ENCODE results near the gene SLC4A8. TPM values are rescaled to one million over a fixed set of nuclear protein-coding genes. Genes with fewer than 3 reads are reported as not detected.

The SLC4A8 gene
- total RNA-seq (2022; extraction: Qiagen RNA extraction; ENCODE audit: low read depth): 1.0 to 2.6 TPM (median 1.6 TPM) in 5 replicates

GRCh38 chr12:51424662-51425539 lies at the start of gene SLC4A8:
Gene SLC4A8 (plus strand): TSS chr12:51424831. CDS start chr12:51424988, 157 bp downstream.

GRCh38 chr12:51391283-51392123 lies 33.1 kb upstream of the SLC4A8 start, which contains the start of gene GALNT6:
Gene GALNT6 (minus strand): TSS chr12:51391406. CDS start chr12:51379781, 11,625 bp downstream.

Other genes with a start within 250 kb of the SLC4A8 start
- 0.83 to 1.9 TPM (median 1.5 TPM) in 5 replicates for gene POU6F1, start 206.8 kb upstream of the SLC4A8 start, total RNA-seq (2022; extraction: Qiagen RNA extraction; ENCODE audit: low read depth)
- gene DAZAP2, start 186.0 kb upstream of the SLC4A8 start, total RNA-seq (2022; extraction: Qiagen RNA extraction; ENCODE audit: low read depth): 334 to 399 TPM (median 338 TPM) in 5 replicates
- gene SMAGP, start 154.4 kb upstream of the SLC4A8 start, total RNA-seq (2022; extraction: Qiagen RNA extraction; ENCODE audit: low read depth): 20.6 to 23.2 TPM (median 21.8 TPM) in 5 replicates
- 0.05 to 0.11 TPM (median 0.08 TPM) in 4 of 5 replicates, not detected in the other for gene BIN2, start 100.7 kb upstream of the SLC4A8 start, total RNA-seq (2022; extraction: Qiagen RNA extraction; ENCODE audit: low read depth)
- gene CELA1, start 78.2 kb upstream of the SLC4A8 start, total RNA-seq (2022; extraction: Qiagen RNA extraction; ENCODE audit: low read depth): not detected in 5 replicates
- 3.1 to 4.7 TPM (median 4.3 TPM) in 5 replicates for gene GALNT6, start 33.4 kb upstream of the SLC4A8 start, total RNA-seq (2022; extraction: Qiagen RNA extraction; ENCODE audit: low read depth)
- 1.4 to 2.5 TPM (median 2.1 TPM) in 5 replicates for gene SCN8A, start 166.4 kb downstream of the SLC4A8 start, total RNA-seq (2022; extraction: Qiagen RNA extraction; ENCODE audit: low read depth)